HG03571 (cell line): Measurements from ENCODE around the gene CYP4V2.

Source experiments
- ATAC-seq: cut with Tn5 transposase; IDR thresholded peaks from one replicate; pipeline ENCODE4 v1.9.1; 2021; ENCODE audit not compliant: unreplicated experiment

CYP4V2 gene

DNA sequence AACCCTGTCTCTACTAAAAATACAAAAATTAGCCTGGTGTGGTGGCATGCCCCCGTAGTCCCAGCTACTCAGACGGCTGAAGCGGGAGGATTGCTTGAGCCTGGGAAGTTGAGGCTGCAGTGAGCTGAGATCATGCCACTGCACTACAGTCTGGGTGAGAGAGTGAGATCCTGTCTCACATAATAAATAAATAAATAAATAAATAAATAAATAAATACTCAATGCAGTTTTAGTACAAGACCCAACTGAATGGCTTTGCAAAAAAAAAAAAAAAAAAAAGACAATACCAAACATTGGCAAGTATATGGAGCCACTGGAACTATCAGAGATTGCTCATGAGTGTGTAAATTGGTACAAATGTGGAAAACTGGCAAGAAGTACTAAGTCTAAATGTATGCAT lies 3.3 kb upstream of the CYP4V2 start:
- ATAC-seq, result no peak

DNA sequence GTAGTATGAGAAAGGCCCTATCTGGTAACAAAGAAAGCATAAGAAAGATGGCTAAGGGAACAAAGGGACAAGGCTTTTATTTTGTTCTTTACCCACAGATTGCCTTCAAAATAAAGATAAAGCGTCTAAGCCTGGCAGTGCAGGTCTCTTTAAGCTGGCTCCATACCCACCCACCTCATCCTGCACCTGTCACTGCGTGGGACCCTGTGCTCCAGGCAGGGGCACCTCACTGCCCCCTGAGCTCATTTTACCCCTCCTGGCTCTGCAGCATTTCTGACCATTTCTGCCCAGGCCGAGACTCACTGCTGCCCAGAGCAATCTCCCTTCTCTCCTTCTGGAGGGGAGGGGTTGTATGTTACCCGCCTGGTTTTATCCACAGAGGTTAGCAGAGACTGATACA lies 1.7 kb upstream of the CYP4V2 start:
- ATAC-seq, result no peak

DNA sequence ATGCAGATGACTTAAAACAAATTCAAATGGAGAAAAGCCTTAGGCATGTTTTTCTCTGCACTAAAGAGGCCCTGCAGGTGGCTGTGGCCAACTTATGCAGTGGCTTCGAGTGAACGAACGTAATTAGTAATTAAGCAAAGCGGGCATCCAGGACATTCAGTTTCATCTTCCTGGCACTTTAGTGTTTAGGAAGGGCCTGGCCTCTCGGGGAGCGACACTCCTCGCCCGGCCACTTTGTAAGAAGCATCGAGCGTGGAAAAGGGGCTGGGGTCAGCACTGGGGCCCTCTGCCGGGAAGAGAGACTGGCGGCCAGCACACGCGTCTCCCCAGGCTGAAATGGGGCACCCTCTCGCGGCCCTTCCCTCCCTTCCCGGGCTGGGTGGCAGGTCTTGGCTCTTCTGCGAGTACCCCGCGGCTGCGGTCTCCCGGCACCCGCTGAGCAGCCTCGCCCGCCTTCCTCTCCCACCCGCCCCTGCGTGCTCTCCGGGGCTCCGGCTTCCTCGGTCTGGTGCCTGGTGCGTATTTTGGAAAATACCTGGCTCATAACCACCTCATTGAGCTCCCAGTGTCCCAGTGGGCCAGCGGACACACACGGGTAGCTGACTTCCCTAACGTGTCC lies 677 bp upstream of the CYP4V2 start:
- ATAC-seq, result peak; percentile 29

DNA sequence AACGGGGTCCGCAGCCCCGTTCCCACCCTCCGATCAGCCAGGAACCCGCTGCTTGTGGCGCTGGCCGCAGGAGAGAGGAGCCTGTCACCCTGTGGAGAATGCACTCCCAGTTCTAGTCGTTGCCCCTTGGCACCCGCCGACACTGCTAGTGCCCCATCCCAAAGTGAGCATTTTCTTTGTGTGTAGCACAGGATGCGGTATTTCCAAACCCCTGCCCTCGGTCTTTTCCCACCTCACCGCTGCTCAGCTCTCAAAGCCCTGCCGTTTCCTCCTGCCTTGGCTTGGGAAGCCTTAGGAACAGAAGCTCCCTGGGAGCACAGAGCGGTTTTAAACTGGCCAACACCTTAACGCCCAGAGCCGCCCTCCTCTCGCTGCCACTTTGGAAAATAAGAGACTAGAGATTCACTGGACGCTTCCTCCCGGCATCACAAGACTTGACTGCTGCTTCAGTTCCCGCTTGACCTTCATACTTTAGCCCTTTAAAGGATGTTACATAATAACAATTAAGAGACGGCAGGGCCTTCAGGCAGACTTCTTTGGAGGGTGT lies 772 bp downstream of the CYP4V2 start:
- no peak for ATAC-seq

DNA sequence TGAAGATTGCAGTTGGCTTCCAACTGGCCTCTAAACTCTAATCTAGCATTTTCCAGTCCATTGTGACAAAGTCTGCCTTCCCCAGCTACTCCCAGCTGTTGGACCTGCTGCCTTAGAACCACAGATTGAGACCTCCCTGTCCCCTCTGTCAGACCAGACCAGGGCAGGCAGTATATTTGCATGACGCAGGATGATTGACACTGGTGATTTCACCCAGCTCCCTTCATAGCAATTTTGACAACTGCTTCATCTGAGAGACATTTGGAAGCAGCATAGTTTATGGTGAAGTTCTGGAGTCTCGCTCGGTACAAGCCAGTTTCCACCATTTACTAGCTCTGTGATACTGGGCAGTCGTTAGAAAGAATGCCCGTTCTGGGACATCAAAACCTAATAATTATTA lies 2.5 kb downstream of the CYP4V2 start:
- no peak for ATAC-seq

DNA sequence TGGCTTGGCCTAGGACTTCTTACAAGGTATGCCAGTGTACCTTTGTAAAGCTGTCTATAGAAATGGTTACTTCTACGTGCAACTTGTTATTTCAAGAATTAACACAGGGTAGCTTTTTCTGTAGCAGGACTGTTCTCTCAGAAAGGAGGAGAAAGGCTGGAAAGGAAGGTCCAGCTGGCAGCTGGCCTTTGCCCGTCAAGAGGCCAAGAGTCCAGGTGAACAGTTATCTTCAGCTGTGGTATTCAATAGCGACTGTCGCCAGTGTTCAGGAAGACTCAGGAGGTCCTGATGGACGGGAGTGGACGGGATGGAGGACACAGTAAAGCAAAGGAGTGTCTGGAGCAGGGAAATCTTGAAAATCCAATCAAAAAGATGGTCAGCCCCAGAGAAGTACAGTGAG lies 4.7 kb downstream of the CYP4V2 start:
- no peak for ATAC-seq

DNA sequence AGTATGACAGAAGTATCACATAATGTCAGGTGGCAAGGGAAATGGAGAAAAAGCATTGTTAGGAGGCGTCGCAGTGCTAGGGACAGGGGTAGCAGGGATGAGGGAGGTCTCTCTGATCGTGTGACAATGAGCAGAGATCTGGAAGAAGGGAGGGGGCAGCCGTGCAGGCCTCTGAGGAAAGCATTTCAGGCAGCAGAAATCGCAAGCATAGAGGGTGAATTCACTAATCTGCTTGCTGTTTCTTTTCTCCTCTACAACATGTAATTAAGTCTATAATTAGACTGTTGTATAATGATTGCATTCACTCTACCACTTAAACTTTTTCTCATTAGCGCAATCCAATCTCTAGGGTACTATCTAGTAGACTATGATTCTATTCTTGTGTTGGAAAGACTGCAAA lies 9.1 kb downstream of the CYP4V2 start:
- no peak for ATAC-seq

DNA sequence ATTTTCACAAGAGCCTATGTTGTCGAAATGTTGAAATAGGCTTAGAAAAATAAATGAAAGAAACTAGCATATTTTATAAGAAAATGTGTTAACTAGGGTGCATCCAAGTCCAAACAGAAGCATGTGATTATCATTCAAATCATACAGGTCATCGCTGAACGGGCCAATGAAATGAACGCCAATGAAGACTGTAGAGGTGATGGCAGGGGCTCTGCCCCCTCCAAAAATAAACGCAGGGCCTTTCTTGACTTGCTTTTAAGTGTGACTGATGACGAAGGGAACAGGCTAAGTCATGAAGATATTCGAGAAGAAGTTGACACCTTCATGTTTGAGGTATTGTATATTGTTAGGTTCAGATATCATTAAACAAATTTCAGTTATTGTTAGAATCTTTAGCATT lies 9.6 kb downstream of the CYP4V2 start:
- no peak for ATAC-seq

DNA sequence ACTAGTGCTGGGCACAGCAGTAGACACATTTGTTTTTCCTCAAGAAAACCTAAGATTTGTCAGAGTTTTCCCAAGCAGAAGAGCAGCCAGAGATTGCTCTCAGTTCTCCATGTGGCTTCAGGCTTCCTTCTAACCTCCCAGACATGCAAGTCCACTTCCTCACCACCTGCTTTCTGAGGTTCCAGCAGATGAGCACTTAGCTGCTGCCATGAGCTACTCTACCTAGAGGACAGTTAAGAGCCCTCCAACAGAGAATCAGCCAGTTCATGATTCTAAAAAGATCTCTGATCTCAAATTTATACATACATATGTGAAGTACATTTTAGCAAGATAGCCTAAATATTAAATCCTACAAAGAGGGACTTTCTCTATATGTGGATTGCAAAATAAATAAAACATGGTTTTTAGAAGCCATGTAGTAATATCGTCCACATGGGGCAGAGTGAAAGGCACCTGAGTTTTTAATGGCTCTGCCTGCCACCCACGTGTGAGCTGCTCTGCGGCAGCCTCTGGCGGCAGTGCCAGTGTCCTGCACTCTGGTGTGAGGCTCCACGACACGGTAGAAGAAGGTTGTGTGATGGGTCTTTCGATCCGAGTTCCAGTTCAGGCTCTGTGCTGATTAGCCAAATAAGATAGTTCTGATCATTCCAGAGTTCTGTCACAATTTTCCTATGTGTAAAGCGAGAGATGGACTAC lies 10.3 kb downstream of the CYP4V2 start:
- ATAC-seq, result peak; percentile 98

DNA sequence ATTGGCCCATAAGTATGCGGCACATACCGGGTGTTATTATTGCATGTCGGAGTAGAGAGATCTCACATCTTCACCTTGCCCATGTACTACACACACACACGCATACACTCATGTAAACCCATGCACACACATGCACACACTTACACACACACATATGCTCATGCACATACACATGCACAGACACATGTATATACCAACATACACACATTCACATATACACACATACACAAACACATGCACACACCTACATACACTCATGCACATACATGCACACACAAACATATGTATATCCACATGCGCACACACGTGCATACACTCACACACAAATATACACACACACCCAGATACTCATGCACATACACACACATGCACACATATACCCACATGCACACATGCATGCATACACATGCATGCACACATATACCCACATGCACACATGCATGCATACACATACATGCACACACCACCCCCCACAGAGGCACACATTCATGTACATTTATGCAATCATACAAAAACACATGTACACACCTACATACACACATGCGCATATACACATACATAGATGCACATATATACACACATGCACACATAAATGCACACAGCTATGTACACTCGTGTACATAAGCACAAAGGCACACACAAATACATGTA lies 11.2 kb downstream of the CYP4V2 start:
- ATAC-seq, result no peak

DNA sequence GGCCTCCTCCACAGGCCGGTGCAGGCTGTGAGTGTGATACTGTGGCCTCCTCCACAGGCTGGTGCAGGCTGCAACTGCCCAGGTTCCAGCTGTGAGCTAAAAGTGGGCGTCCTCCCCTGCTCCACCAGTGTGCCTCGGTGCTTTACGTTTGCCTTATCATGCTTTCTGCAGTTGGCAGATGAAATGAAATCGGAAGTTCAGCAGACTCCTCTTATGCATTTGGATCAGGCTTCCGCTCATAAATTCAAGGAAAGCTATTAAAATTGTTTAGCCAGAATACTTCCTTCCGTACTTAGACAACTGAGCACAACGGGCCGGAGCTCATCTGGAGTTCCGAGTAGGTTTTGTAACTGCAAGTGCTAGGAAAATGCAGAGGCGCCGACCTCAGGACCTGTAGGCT lies 12.0 kb downstream of the CYP4V2 start:
- no peak for ATAC-seq

DNA sequence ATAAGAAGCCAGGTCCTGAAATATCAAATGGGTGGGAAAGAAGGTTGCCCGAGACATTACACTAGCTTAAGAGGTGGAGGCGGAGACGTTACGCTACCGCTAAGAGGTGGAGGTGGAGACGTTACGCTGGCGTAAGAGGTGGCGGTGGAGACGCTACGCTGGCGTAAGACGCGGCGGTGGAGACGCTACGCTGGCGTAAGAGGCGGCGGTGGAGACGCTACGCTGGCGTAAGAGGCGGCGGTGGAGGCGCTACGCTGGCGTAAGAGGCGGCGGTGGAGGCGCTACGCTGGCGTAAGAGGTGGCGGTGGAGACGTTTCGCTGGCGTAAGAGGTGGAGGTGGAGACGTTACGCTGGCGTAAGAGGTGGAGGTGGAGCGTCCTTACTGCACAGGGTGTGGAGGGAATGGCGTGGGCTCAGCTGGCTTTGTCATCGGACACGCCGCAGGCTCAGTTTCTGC lies 12.8 kb downstream of the CYP4V2 start:
- no peak for ATAC-seq

DNA sequence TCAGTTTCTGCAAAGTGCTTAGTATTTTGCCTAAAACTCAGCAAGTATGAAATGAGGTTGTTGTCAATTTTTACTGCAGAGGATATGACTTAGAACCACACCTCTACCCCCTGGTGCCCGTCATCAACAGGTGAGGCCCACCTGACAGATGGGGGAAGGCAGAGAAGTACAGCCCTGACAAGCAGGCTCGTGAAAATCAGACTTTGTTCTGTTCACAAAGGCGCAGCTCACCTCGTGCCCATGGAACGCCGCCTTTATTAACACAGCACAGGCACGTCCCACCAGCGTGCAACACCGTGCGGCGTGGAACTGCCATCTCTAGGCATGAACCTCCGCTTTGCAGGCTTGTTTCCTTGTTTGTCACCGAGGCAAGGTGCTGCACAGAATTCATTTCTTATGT lies 13.3 kb downstream of the CYP4V2 start:
- no peak for ATAC-seq

DNA sequence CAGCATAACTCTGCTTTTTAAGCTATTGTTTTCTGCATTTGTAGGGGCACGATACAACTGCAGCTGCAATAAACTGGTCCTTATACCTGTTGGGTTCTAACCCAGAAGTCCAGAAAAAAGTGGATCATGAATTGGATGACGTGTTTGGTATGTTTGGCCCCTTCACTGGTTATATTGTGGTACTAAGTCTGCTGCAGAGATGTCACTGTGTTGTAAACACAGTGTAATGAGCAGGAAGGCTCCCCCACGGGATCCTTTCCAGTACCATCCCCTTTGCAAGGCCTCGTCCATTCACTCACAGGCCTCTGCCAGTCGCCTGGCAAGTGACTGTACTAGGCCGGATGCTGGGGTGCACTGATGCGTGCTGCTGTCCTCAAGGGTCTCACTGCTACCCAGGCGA lies 13.8 kb downstream of the CYP4V2 start:
- no peak for ATAC-seq

DNA sequence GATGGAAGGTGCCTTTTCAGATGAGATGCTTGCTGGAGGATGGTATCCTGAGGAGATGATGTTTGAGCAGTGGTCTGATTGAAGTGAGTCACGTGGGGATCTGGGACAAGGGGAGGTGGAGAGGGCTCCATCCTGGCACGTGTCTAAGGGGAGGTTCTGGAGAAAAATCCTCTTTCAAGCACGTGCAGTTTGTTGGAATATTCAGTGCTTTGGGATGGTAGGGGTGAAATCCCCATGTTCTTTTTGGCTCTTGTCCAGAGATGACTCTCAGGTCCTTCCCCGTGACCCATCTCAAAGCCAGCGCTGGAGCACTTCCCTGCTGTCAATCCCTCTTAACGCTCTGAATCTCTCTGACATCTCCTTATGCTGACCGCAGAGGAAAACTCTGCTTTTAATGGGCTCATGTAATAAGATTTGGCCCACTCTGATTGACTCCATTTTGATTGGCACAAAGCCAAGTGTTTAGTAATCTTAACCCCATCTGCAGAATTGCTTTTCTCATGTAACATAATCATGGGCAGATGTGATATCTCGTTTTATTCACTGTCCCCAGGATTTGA lies 25.2 kb downstream of the CYP4V2 start:
- ATAC-seq, result no peak

DNA sequence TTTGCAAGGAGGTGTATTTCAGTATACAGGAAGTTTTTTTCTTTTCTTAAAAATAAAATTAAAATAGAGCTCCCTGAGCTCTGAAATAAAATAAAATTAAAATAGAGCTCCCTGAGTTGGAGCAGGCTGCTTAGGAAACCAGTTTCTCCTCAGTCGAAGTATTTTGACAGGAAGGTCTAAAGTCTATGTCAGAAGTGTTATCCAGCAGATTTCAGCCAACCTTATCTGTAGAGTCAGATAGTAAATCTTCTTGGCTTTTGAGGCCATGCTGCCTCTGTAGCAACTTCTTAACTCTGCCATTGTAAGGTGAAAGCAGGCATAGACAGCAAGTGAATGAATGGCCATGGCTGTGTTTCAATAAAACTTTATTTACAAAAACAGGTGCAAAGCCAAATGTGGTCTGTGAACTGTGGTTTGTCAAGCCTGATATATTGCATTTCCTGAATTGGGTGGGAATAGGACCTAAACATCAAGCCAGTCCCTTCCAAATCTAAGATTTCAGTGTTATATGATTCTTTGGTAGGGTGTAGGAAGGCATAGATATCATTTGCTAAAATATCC lies 26.4 kb downstream of the CYP4V2 start:
- no peak for ATAC-seq

DNA sequence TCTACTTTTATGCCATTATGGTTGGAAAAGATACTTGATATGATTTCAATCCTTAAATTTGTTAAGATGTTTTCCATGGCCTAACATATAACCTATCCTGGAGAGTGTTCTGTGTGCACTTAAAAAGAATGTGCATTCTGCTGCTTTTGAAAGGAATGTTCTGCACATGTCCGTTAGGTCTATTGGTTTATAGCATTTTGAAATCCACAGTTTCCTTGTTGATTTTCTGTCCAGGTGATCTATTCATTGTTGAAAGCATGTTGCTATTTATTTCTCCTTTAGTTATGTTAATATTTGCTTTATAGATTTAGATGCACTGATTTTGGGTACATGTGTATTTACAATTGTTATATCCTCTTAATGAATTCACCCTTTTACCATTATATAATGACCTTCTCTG lies 30.3 kb downstream of the CYP4V2 start:
- ATAC-seq, result no peak

DNA sequence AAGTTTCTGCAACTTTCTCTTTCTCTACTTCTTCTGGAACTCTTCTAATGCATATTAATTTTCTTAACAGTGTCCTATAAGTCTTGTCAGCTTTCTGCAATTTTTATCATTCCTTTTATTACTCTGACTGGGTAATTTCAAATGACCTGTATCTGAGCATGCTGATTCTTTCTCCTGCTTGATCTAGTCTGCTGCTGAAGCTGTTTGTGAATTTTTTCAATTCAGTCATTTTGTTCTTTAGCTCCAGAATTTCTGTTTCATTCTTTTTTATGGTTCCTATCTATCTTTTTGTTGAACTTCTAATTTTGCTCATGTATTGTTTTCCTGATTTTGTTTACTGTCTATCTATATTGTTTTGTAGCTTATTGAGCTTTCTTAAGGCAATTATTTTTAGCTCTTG lies 34.5 kb downstream of the CYP4V2 start:
- ATAC-seq, result no peak

DNA sequence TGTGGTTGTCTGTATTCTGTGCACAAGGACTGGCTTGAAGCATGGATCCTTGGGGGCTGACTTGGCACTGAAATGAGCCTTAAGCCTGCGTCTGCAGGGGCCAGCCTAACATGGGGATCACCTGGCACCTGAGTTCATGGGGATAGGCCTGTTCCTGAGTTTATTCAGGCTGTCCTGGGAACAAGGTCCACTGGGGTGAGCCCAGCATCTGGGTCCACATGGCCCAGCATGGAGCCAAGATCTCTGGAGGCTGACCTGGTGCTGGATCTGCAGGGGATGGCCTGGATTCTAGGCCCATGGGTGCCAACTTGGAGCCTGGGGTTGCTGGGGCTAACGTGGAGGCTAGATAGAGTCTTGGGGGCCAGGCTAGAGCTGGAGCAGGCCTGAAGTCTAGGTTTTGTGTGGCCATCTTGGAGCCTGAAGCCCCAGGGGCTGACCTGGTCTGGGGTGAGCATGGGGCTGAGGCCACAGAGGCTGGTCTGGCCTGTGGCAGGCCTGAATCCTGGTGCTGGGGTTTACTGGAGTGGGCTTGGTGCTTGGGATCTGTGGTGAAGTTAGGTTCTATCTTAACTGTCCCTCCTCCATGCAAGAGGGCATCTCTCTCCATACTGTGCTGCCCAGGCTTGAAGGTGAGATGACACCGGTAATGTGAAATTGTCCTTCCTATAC lies 35.3 kb downstream of the CYP4V2 start:
- no peak for ATAC-seq

DNA sequence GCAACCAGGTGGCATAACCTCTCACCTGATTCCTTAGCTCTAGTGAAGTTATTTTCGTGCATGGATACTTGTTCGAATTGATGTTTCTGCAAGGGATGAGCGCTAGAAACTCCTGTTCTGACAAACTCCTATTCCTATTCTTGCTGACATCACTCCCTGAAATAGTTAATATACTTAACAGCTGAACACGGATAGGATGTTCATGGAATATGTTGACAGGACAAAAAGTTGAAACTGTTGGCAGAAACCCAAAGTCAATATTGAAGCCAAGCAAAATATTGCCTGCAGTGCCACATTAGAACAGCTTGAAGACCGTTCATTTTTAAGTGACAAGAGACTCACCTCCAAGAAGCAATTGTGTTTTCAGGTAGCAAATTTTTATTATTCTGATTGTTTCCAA lies 35.9 kb downstream of the CYP4V2 start, which contains the start of gene KLKB1:
Gene KLKB1 (plus strand): TSS at position 287 of the 400 bp plus-strand sequence. CDS start 689 bp downstream, outside the sequence.
- ATAC-seq, result no peak
